T-cell (primary cell): ENCODE results near the gene AMPD3. TPM values are rescaled to one million over a fixed set of nuclear protein-coding genes. Genes with fewer than 3 reads are reported as not detected.
"Not testable (repeated sequence)": the region's sequence is repeated elsewhere in the genome, so short reads cannot be mapped to it uniquely, and the experiment has no call there.

Source experiments
- ATAC-seq, 4 experiments: fragments of 200-7000 bp in 3 of 4; fragments of 150-1000 bp in 1 of 4; cut with Tn5 transposase; replicated peaks in 1 of 4; 1 replicate in 3 of 4; 2 replicates in 1 of 4; pipeline ENCODE4 v1.10.0; 2021; ENCODE audit warnings: moderate library complexity in 3 of 4, mild to moderate bottlenecking in 2 of 4, moderate number of reproducible peaks in 1 of 4
- CTCF ChIA-PET, 2 donors: fragments of 300-600 bp; sonication (Branson Sonifier 250); formaldehyde crosslinking; loops; one replicate each; lab custom pipeline; 2022; ENCODE audit warnings: antibody characterized with exemption in 2 of 2; lab: Charles Lee
- POLR2A ChIA-PET, 2 donors: fragments of 300-600 bp; sonication (Branson Sonifier 250); formaldehyde crosslinking; loops; one replicate each; lab custom pipeline; 2022; ENCODE audit warnings: antibody characterized with exemption in 2 of 2; lab: Charles Lee
- DNase-seq, 35 experiments: peaks; one replicate each; pipeline versions ENCODE4 v3.0.0 to v3.0.0-alpha.2; 2013 to 2023
- H3K27ac ChIP-seq: one replicate; pipeline ENCODE4 v1.5.1; 2013; ENCODE audit warnings: low read length
- H3K27me3 ChIP-seq, 2 experiments: replicated peaks in 1 of 2; 1 replicate in 1 of 2; 2 replicates in 1 of 2; pipeline versions ENCODE4 v1.6.1 to v1.7.0; 2013; ENCODE audit warnings: low read length in 1 of 2, mixed read lengths in 1 of 2; ENCODE audit not compliant: control insufficient read depth in 2 of 2, insufficient read depth in 2 of 2; ENCODE audit errors: extremely low read depth in 1 of 2
- H3K36me3 ChIP-seq, 2 donors: 1 replicate in 1 of 2; 2 replicates in 1 of 2; pipeline versions ENCODE4 v1.6.1 to v1.7.0; 2013; ENCODE audit warnings: low read length in 1 of 2; ENCODE audit not compliant: control insufficient read depth in 2 of 2, insufficient read depth in 1 of 2; ENCODE audit errors: extremely low read depth in 1 of 2
- H3K4me1 ChIP-seq, 2 experiments: 1 replicate in 1 of 2; 2 replicates in 1 of 2; pipeline versions ENCODE4 v1.6.1 to v1.7.0; 2013; ENCODE audit warnings: low read length in 2 of 2, mixed read lengths in 1 of 2; ENCODE audit not compliant: insufficient read depth in 2 of 2, control insufficient read depth in 1 of 2; ENCODE audit errors: extremely low read depth in 1 of 2
- H3K4me3 ChIP-seq, 2 donors: 1 replicate in 1 of 2; 2 replicates in 1 of 2; pipeline versions ENCODE4 v1.5.1 to v1.7.0; 2013; ENCODE audit warnings: mild to moderate bottlenecking in 2 of 2, low read length in 1 of 2, moderate library complexity in 1 of 2; ENCODE audit not compliant: control insufficient read depth in 1 of 2; ENCODE audit errors: extremely low read depth in 1 of 2
- H3K9me3 ChIP-seq: 2 replicates; pipeline ENCODE4 v1.7.0; 2013
- H3K27ac Mint-ChIP-seq, 2 donors: one replicate each; pipeline ENCODE4 v1.8.0; 2020 to 2021; ENCODE audit warnings: mild to moderate bottlenecking in 2 of 2, mixed read lengths in 2 of 2
- H3K27me3 Mint-ChIP-seq, 2 donors: one replicate each; pipeline ENCODE4 v1.8.0; 2021 to 2022; ENCODE audit warnings: mixed read lengths in 2 of 2
- H3K36me3 Mint-ChIP-seq: one replicate; pipeline ENCODE4 v1.8.0; 2021; ENCODE audit warnings: mixed read lengths
- H3K4me1 Mint-ChIP-seq, 3 donors: one replicate each; pipeline ENCODE4 v1.8.0; 2020 to 2022; ENCODE audit warnings: mixed read lengths in 3 of 3, mild to moderate bottlenecking in 1 of 3
- H3K4me3 Mint-ChIP-seq, 3 donors: one replicate each; pipeline ENCODE4 v1.8.0; 2020 to 2022; ENCODE audit warnings: mild to moderate bottlenecking in 3 of 3, mixed read lengths in 3 of 3, moderate library complexity in 3 of 3
- H3K9me3 Mint-ChIP-seq, 3 donors: one replicate each; pipeline ENCODE4 v1.8.0; 2020 to 2022; ENCODE audit warnings: mixed read lengths in 3 of 3
- WGBS: methylation state at CpG from one replicate; pipeline ENCODE4 v1.1.5; 2013; ENCODE audit warnings: missing lambda C conversion rate; ENCODE audit not compliant: insufficient coverage; 5-methylcytosine and 5-hydroxymethylcytosine counted together
- total RNA-seq, 35 experiments: library from RNA in 6 of 35; stranded (reverse) in 6 of 35; fragments of 120-200 nt in 1 of 35; gene quantifications; one replicate each; pipeline versions ENCODE4 v1.2.1 to v1.2.4 and lab custom pipeline; 2013 to 2026

Gene AMPD3
- total RNA-seq, 5 donors from 2014 or later (not counting 1 experiment from before 2014, with no cell fraction given): 21.1 to 40.0 (median 26.0) TPM

DNA sequence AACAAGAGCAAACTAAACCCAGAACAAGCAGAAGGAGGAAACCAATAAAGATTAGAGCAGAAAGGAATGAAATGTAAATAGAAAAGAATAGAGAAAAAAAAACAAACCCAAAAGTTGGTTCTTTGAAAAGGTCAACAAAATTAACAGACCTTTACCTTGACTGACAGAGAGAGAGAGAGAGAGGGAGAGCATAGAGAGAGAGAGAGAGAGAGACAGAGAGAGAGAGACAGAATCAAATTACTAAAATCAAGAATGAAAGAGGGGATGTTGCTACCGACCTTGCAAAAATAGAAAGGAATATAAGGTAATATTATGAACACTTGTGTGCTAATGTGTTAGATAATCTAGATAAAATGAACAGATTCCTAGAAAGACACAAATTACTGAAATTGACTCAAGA lies 22.6 kb upstream of the AMPD3 start:
- H3K36me3 Mint-ChIP-seq: peaks cover 4% of the 10 kb centered on the region
- ATAC-seq: no peak
- H3K9me3 ChIP-seq: peaks cover 3% of the 10 kb centered on the region
- no peaks in the 10 kb centered on the region for H3K4me1 ChIP-seq
- H3K36me3 ChIP-seq: no peaks in the 10 kb centered on the region
- no peak overlapping the region for H3K27ac Mint-ChIP-seq
- CTCF ChIA-PET: no interaction called here
- H3K27ac ChIP-seq: no peak overlapping the region
- no peaks in the 10 kb centered on the region for H3K4me1 Mint-ChIP-seq
- H3K4me3 Mint-ChIP-seq: no peak overlapping the region
- POLR2A ChIA-PET: interaction anchor here in 1 of 2 donors (0.6 kb wide), 1 partner anchor 1313 kb away, joined by 3 read pairs; no protein-coding TSS in a partner anchor
- DNase-seq: no peak
- peaks cover 0 to 23% of the 10 kb centered on the region in 2 donors for H3K27me3 Mint-ChIP-seq
- H3K27me3 ChIP-seq: peaks cover 0 to 2% of the 10 kb centered on the region in 2 experiments
- peaks cover 0 to 9% (median 3%) of the 10 kb centered on the region in 3 donors for H3K9me3 Mint-ChIP-seq
- no peak overlapping the region for H3K4me3 ChIP-seq
- no CpG with 5 or more reads among the region's 1 CpG for WGBS

DNA sequence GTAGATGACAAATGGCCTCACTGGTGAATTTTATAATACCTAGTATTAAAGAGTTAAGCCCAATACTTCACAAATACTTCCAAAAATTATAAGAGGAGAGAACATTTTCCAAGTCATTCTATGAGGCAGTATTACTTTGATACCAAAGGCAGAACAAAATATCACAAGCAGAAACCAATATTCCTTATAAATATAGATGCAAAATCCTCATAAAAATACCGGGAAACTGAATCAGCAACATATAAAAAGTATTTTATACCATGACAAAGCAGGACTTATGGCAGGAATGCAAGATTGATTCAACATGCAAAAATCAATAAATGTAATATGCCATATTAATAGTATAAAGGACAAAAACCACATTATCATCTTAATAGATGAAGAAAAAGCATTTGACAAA lies 22.1 kb upstream of the AMPD3 start:
- peaks cover 0 to 19% of the 10 kb centered on the region in 2 donors for H3K27me3 Mint-ChIP-seq
- ATAC-seq (no peak), DNase-seq (no peak)
- no peaks in the 10 kb centered on the region for H3K27me3 ChIP-seq
- CTCF ChIA-PET: no interaction called here
- H3K9me3 Mint-ChIP-seq: peaks cover 0 to 9% (median 3%) of the 10 kb centered on the region in 3 donors
- no peaks in the 10 kb centered on the region for H3K36me3 ChIP-seq
- H3K4me3 Mint-ChIP-seq: no peak overlapping the region
- no peaks in the 10 kb centered on the region for H3K4me1 Mint-ChIP-seq
- POLR2A ChIA-PET: no interaction called here
- WGBS: no CpG with 5 or more reads among the region's 1 CpG
- no peak overlapping the region for H3K4me3 ChIP-seq
- H3K27ac ChIP-seq: no peak overlapping the region
- peaks cover 3% of the 10 kb centered on the region for H3K9me3 ChIP-seq
- H3K4me1 ChIP-seq: no peaks in the 10 kb centered on the region
- H3K27ac Mint-ChIP-seq: no peak overlapping the region
- H3K36me3 Mint-ChIP-seq: peaks cover 4% of the 10 kb centered on the region

DNA sequence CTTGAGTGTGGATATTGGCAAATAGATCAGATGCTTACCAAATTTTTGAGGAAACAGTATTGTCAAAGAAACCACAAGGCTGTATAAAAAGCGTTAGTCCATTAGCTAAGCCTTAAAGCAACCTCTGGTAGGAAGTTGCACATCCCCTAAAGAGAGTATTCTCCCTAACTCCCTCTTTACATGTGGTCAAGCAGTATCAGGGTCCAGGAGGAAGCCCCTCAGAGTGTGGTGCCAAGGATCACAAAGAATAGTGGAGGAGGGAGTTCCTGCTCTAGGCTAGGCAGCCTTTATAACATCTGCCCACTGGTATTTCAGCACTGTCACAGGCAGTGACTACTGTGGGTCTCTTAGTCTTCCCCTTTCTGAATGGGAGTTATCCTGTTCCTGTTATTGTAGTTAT lies 18.8 kb upstream of the AMPD3 start:
- no peaks in the 10 kb centered on the region for H3K36me3 ChIP-seq
- H3K4me3 Mint-ChIP-seq: no peak overlapping the region
- H3K4me1 ChIP-seq: no peaks in the 10 kb centered on the region
- peak overlapping the region in 1 of 2 donors; percentile 1 for H3K27ac Mint-ChIP-seq
- no peaks in the 10 kb centered on the region for H3K27me3 ChIP-seq
- H3K4me3 ChIP-seq: no peak overlapping the region
- POLR2A ChIA-PET: no interaction called here
- peaks cover 0 to 9% (median 3%) of the 10 kb centered on the region in 3 donors for H3K9me3 Mint-ChIP-seq
- peaks cover 0 to 5% (median 0%) of the 10 kb centered on the region in 3 donors for H3K4me1 Mint-ChIP-seq
- DNase-seq: no peak
- no peak overlapping the region for H3K27ac ChIP-seq
- peaks cover 3% of the 10 kb centered on the region for H3K9me3 ChIP-seq
- CTCF ChIA-PET: interaction anchor here in 1 of 2 donors (1.0 kb wide), 1 partner anchor 20 kb away, joined by 4 read pairs; no protein-coding TSS in a partner anchor
- H3K27me3 Mint-ChIP-seq: peaks cover 0 to 6% of the 10 kb centered on the region in 2 donors
- no CpG with 5 or more reads among the region's 1 CpG for WGBS
- ATAC-seq: no peak
- peaks cover 4% of the 10 kb centered on the region for H3K36me3 Mint-ChIP-seq

DNA sequence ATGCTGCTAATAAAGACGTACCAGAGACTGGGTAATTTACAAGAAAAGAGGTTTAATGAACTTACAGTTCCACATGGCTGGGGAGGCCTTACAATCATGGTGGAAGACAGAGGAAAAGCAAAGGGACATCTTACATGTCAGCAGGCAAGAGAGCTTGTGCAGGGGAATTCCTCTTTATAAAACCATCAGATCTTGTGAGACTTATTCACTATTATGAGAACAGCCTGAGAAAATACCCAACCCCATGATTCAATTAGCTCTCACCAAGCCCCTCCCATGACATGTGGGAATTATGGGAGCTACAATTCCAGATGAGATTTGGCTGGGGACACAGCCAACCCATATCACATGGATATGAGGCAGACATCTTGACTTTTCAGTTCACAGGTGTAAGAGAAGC lies 18.4 kb upstream of the AMPD3 start:
- H3K36me3 ChIP-seq, ATAC-seq, H3K27me3 ChIP-seq, H3K4me3 ChIP-seq, H3K4me1 Mint-ChIP-seq, H3K9me3 Mint-ChIP-seq, H3K4me1 ChIP-seq, H3K27ac ChIP-seq, H3K36me3 Mint-ChIP-seq, DNase-seq, H3K4me3 Mint-ChIP-seq, H3K9me3 ChIP-seq, H3K27me3 Mint-ChIP-seq, POLR2A ChIA-PET: not testable (repeated sequence)
- 80% methylated on average over 1 of the region's 1 CpG for WGBS
- H3K27ac Mint-ChIP-seq: peak overlapping the region in 1 of 2 donors; percentile 1
- CTCF ChIA-PET: interaction anchor here in 1 of 2 donors (1.0 kb wide), 1 partner anchor 20 kb away, joined by 4 read pairs; no protein-coding TSS in a partner anchor

DNA sequence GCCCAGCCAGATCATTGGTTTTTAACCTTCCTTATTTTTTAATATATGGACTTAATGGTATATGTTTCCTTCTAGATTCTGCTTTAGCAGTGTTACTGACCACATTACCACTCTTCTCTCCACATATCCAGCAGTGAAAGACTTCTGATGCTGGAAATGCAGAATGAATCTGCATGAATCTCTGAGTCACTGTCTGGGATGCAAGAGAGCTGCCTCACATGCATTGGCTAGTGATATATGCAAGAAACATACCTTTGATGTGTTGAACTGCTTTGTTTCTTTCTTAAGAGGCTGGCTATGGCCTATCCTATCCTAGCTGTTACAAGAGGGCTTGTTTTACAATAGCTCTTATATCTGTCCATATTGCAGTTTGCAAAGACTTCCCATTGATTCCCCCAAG lies 16.6 kb upstream of the AMPD3 start:
- Mint-ChIP-seq H3K4me1 (peaks cover 9 to 19% (median 14%) of the 10 kb centered on the region in 3 donors), H3K9me3 (no peaks in the 10 kb centered on the region), H3K27me3 (no peaks in the 10 kb centered on the region), H3K27ac (no peak overlapping the region), H3K36me3 (no peaks in the 10 kb centered on the region), H3K4me3 (no peak overlapping the region)
- no peak overlapping the region for H3K27ac ChIP-seq
- CTCF ChIA-PET: interaction anchor here in 1 of 2 donors (0.6 kb wide), 1 partner anchor 24 kb away, joined by 3 read pairs; no protein-coding TSS in a partner anchor
- H3K9me3 ChIP-seq: no peaks in the 10 kb centered on the region
- H3K36me3 ChIP-seq: no peaks in the 10 kb centered on the region
- DNase-seq: no peak
- H3K4me1 ChIP-seq: peaks cover 2 to 12% of the 10 kb centered on the region in 2 experiments
- H3K4me3 ChIP-seq: no peak overlapping the region
- ATAC-seq: no peak
- POLR2A ChIA-PET: no interaction called here
- no peaks in the 10 kb centered on the region for H3K27me3 ChIP-seq

DNA sequence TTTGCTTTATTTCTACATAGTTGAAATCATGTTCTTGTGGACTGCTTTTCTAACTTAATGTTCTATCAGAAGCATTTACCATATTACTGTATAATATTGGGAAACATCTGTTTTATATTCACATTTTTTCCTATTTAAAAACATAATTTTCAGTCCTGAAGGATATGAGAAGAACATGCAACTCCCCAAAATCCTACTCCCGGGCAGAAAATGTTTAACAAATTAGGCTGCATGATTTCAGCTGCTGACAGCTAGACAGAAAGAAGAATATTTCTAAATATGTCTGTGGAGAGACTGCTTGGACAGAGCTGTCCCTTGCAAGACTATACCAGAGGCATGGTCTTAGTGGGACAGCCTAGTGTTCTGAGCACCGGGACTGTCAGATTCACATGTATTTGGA lies 15.7 kb upstream of the AMPD3 start:
- H3K9me3 ChIP-seq: no peaks in the 10 kb centered on the region
- POLR2A ChIA-PET: no interaction called here
- CTCF ChIA-PET: interaction anchor here in 1 of 2 donors (0.5 kb wide), 1 partner anchor 34 kb away, joined by 8 read pairs; no protein-coding TSS in a partner anchor
- H3K27ac ChIP-seq: no peak overlapping the region
- no peaks in the 10 kb centered on the region for H3K36me3 ChIP-seq
- DNase-seq: no peak
- WGBS: 100% methylated on average over 1 of the region's 2 CpGs
- no peak overlapping the region for H3K27ac Mint-ChIP-seq
- H3K36me3 Mint-ChIP-seq: no peaks in the 10 kb centered on the region
- no peak overlapping the region for H3K4me3 Mint-ChIP-seq
- H3K4me3 ChIP-seq: no peak overlapping the region
- H3K27me3 Mint-ChIP-seq: no peaks in the 10 kb centered on the region
- peaks cover 9 to 22% (median 14%) of the 10 kb centered on the region in 3 donors for H3K4me1 Mint-ChIP-seq
- peaks cover 2 to 12% of the 10 kb centered on the region in 2 experiments for H3K4me1 ChIP-seq
- no peaks in the 10 kb centered on the region for H3K27me3 ChIP-seq
- no peak for ATAC-seq
- no peaks in the 10 kb centered on the region for H3K9me3 Mint-ChIP-seq
